ENCODE data around the gene LIMS2.

LIMS2 gene

GRCh38 chr2:127640082-127641072, 35.0 kb downstream of the LIMS2 start:
- no peak for TF ChIP-seq CTCF (IDR thresholded peaks at IDR 0.05; ENCODE audit: insufficient read depth, low read depth, low read length, missing control alignments)
- no peak for DNase-seq (ENCODE audit: low read depth)
- H3K4me3 ChIP-seq (ENCODE audit: low read length) = no peak overlapping the region

DNA sequence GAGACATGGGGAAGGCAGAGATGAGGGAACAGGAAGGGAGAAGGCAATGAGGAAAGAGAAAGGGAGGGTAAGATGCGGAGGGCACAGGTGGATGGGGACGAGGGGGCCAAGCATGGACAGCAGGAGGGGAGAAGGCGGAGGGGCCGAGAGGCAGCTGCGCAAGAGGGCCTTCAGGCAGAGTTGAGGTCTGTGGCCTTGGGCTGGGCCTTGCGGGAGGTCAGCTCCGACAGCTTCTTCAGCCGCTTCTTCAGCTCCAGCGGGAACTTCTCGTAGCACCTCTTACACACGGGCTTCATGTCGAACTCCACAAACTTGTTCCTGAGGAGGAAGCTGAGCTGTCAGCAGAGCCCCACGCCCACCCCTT, 36.2 kb downstream of the LIMS2 start:
- DNase-seq (ENCODE audit: low read depth) = no peak
- H3K4me3 ChIP-seq (ENCODE audit: low read length) = no peak overlapping the region
- TF ChIP-seq CTCF (IDR thresholded peaks at IDR 0.05; ENCODE audit: insufficient read depth, low read depth, low read length, missing control alignments) = no peak

GRCh38 chr2:127638361-127639110, 36.8 kb downstream of the LIMS2 start:
- no peak overlapping the region for H3K4me3 ChIP-seq (ENCODE audit: low read length)
- TF ChIP-seq CTCF (IDR thresholded peaks at IDR 0.05; ENCODE audit: insufficient read depth, low read depth, low read length, missing control alignments) = no peak
- DNase-seq (ENCODE audit: low read depth) = peak; percentile 27

DNA sequence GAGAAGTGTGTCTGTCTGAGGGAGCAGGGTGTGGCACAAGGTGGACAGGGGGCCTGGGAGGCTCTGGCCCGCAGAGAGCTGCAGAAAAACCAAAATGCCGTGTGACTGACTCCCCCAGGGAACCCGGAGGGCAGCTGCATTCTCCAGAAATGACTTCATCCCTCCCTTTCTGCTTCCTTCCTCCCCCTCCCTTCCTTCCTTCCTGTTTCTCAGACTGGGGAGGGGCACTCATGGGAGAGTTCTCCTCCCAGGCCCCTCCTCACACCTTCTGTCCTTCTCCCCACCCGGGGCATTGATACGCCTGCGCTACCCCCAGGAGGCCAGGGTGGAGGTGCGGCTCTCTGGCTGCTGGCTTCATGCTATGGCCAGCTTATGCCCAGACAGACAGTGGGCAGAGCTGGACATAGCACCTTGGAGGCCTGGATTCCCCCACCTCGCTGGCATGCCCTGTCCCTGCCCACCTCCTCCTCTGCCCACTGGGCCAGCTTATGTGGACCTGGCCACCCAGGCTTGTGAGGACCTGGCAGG, 37.5 kb downstream of the LIMS2 start:
- TF ChIP-seq CTCF (IDR thresholded peaks at IDR 0.05; ENCODE audit: insufficient read depth, low read depth, low read length, missing control alignments) = no peak
- H3K4me3 ChIP-seq (ENCODE audit: low read length) = no peak overlapping the region
- peak; percentile 75 for DNase-seq (ENCODE audit: low read depth)

DNA sequence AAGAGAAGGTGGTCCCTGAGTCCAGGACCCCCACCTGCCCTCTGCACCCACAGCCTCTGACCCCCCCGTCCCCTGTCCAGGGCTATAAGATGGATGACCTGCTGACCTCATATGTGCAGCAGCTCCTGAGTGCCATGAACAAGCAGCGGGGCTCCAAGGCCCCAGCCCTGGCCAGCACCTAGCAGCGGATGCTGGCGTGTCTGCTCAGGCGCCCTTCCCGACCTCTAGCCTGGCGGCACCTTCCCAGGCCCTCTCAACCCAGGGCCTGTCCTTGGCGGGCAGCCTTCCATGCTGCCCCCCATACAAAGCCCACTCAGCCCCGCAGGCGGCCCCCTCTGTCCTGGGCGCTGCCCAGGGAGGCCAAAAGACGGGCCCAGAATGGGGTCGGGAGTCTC, 38.1 kb downstream of the LIMS2 start:
- TF ChIP-seq CTCF (IDR thresholded peaks at IDR 0.05; ENCODE audit: insufficient read depth, low read depth, low read length, missing control alignments) = no peak
- H3K4me3 ChIP-seq (ENCODE audit: low read length) = no peak overlapping the region

DNA sequence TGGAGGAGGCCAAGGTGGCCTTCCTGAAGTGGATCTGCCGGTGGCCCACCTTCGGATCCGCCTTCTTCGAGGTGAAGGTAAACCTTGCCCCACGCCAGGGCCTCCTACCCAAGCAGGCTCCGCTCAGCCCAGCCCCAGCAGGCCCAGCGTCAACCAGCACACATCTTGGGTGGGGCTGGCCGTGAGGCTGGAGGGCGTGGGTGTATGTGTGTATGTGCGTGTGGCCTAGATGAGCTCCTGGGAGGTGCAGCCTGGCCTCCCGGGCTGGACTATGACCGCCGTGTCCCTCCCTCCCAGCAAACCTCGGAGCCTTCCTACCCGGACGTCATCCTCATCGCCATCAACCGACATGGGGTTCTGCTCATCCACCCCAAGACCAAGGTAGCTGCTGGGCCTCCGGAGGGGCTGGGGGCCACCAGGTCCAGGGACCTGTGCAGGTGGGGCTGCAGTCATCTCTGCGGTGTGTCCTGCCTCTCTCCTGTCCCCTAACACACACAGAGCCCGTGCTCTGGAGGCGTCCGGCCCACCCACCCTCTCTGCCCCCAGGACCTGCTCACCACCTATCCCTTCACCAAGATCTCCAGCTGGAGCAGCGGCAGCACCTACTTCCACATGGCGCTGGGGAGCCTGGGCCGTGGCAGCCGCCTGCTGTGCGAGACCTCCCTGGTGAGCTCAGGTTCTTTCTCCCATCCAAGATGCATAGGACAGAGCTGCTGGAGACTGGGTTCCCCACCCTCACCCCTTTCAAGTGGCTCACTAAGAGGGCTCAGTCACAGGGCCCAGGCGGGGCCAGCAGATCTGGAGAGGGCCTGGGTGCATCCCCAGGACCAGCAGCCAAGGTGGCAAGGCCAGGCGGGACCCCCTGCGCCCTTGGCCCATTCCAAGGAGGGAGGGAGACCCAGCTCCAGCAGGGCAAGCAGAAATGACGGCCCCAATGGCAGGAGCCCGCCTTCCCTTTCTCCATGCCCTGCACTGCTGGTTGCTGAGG, 38.8 kb downstream of the LIMS2 start:
- DNase-seq (ENCODE audit: low read depth) = no peak
- TF ChIP-seq CTCF (IDR thresholded peaks at IDR 0.05; ENCODE audit: insufficient read depth, low read depth, low read length, missing control alignments) = no peak
- no peak overlapping the region for H3K4me3 ChIP-seq (ENCODE audit: low read length)

More for the DNA sequence above, 38.1 kb downstream of the LIMS2 start:
- DNase-seq (ENCODE audit: low read depth) = no peak
